Fibroblast of the aortic adventitia (primary cell): Measurements from ENCODE around the gene MVB12B. TPM values are rescaled to one million over a fixed set of nuclear protein-coding genes. Genes with fewer than 3 reads are reported as not detected.

Experiments used
- DNase-seq: peaks from one replicate; pipeline ENCODE4 v3.0.0-alpha.2; 2010; ENCODE audit warnings: low read depth
- H3K4me3 ChIP-seq: 2 replicates; pipeline ENCODE4 v1.5.1; 2011; ENCODE audit warnings: low read depth, mild to moderate bottlenecking, control low read depth, low read length, moderate library complexity
- CTCF ChIP-seq: IDR thresholded peaks from 2 replicates; pipeline ENCODE4 v1.5.1; 2011; ENCODE audit warnings: mild to moderate bottlenecking, low read length, control low read depth, inconsistent platforms; ENCODE audit not compliant: insufficient read depth
- total RNA-seq: library from RNA; depleted of rRNA; stranded (reverse); fragments of >200 nt; gene quantifications from 2 replicates; pipeline ENCODE4 v1.2.3, GENCODE V29; 2012; ENCODE audit warnings: low replicate concordance

MVB12B gene
- total RNA-seq, 1 donor, result 3.5 TPM

- no peak for TF ChIP-seq CTCF
- no peak for DNase-seq
- H3K4me3 ChIP-seq, result no peak overlapping the region
Observed at GRCh38 chr9:126515873-126516505, 189.4 kb downstream of the MVB12B start.

GRCh38 chr9:126516561-126516935, 189.9 kb downstream of the MVB12B start:
- H3K4me3 ChIP-seq, result peak overlapping the region; percentile 66
- no peak for DNase-seq
- TF ChIP-seq CTCF, result no peak

GRCh38 chr9:126516936-126517832, 190.6 kb downstream of the MVB12B start:
- TF ChIP-seq CTCF, result no peak
- peak; percentile 91 for DNase-seq
- peak overlapping the region; percentile 66 for H3K4me3 ChIP-seq

- no peak for TF ChIP-seq CTCF
- DNase-seq, result no peak
- H3K4me3 ChIP-seq, result no peak overlapping the region
Observed at GRCh38 chr9:126517833-126518356, 191.3 kb downstream of the MVB12B start.

GRCh38 chr9:126518763-126519162, 192.1 kb downstream of the MVB12B start:
- no peak overlapping the region for H3K4me3 ChIP-seq
- TF ChIP-seq CTCF, result no peak
- no peak for DNase-seq

GRCh38 chr9:126519660-126520420, 193.2 kb downstream of the MVB12B start:
- TF ChIP-seq CTCF, result no peak
- DNase-seq, result no peak
- no peak overlapping the region for H3K4me3 ChIP-seq
